HT-29 (cell line): ENCODE data around the gene PTPRE. TPM values are rescaled to one million over a fixed set of nuclear protein-coding genes. Genes with fewer than 3 reads are reported as not detected.

ENCODE experiments used
- DNase-seq: peaks from one replicate; pipeline ENCODE4 v3.0.0-alpha.2; 2015; ENCODE audit warnings: low spot score
- total RNA-seq: library from RNA; depleted of rRNA; stranded (reverse); fragments of >200 nt; shearing (Covaris generic); gene quantifications from 2 replicates; pipeline ENCODE4 v1.2.3, GENCODE V29; 2014

Gene PTPRE
- total RNA-seq, 1 experiment from 2014 or later = 3.4 TPM

DNA sequence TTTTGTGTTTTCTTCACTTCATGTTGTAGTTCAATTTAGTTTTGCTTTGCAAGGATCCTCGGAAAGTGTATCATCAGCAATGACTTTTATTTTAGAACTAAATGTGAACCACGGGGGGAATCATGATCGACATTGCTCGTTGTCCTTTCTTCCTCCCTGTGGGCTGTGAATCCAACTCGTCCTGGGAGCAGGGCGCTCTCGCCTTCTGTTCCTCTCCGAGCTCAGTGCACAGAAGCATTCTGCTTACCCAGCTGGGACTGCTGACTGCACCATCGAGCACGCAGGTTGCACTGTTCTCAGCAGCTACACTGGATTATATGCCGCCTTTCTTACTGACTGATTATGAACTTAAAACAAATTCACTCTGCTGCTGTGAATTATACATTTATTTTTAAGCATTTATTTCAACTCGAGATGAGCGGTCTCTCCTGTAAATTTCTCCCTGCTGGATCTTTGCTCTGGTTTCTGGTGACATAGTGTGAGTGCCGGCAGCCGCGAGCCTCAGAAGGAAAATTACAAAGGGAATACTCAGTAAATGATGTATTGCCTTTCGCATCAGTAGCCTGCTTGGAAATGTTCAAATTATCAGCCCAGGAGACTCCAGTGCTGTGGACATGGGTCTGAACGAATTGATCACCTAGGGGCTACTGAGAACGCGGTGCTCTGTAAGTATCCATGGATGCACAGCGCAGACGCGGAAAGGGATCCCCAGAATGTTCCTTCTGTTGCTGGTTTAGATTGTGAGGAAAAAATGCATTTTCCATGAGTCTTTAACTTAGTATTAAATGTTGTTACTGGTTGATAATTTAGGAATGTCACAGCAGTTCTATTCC lies 92.6 kb downstream of the PTPRE start:
- no peak for DNase-seq

DNA sequence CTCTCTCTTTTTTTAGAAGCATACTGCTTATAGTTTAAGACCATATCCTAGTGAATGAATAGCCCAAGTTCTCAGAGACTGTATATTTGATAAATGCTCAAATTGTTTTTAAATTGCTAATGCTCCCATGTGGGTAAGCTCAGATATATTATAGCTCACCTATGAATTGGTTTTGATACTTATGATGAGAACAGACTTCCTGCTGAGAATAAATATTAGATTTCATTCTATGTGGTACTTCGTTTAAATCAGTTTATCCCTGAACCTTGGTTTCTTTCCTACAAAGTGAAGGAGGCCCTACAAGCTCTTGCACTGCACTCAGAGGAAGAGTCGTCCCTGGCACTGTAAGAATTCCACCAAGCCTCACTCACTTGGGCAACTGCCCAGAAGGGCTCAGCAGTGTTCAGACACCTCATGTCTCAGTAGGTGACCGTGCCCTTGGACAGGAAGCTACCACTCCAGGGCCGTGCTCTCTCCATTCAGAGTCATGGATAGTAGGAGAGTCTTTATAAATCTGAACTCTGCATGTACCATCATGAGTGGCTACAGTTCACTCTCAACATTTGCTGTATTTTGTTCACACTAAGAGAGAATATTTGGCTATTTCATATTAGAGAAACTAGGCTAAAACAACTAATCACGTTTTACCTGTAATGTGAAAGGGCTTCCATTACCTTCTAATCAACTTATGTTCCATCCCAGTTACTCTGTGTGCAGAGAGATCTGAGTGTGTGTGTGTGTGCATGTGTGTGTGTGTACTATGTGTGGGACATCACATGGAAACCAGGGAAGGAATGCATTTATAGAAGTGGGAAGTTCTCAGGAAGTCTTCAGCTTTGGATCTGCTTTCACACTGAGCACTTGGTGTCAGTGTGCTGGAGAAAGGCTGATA lies 93.8 kb downstream of the PTPRE start:
- DNase-seq = no peak

DNA sequence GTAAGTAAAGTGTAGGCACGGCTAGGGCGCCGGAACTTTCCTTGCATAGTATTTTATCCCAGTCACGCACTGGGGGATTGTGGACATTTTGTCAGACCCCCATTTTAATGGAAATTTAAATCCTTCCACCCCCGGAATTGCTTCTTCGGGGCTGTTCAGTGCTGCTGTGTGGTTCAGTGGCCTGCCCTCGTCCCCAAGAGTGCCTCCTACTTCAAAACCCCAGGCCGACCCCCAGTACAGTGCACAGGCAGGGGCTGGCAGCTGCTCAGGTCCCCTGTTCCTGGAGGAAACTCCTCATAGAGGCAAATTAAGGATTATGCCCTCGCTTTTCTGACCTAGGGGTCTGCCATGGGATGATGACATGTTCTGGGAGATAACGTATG lies 94.5 kb downstream of the PTPRE start:
- no peak for DNase-seq

DNA sequence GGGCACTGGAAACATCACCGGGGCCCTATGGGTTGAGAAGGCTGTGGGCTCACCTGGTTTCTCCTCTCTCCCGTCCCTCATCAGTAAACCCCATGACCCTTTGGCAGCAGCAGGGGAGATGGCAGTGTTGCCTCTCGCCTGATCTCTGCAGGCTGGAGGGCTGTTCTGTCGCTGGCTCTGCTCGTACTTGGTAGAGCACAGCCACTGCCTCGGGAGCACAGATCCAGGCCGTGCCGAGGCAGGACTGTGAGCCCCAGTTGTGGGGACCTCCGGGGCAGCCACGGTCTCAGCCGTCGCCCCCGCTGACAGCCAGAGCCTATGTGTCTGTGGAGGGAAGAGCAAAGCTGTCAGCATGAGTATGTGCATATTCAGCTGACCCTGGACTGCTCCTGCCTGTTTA lies 94.9 kb downstream of the PTPRE start:
- no peak for DNase-seq

DNA sequence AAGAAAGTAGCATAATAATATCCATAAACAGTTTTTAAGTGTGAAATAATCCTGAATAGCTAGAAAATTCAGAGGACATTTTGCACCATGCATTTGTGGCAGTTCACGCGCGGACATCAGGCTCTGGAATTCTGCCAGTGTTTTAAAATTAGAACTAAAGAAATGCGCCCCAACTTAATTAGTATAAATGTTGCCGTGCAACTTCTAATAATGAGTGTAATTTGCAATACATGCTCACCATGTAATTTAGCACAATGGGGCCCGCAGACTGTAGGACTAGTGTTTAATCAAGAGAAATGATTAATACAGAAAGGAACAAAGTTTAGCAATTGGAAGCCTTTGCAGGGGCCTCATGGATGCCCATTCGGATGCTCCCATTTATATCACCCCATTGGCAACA lies 96.6 kb downstream of the PTPRE start:
- no peak for DNase-seq

DNA sequence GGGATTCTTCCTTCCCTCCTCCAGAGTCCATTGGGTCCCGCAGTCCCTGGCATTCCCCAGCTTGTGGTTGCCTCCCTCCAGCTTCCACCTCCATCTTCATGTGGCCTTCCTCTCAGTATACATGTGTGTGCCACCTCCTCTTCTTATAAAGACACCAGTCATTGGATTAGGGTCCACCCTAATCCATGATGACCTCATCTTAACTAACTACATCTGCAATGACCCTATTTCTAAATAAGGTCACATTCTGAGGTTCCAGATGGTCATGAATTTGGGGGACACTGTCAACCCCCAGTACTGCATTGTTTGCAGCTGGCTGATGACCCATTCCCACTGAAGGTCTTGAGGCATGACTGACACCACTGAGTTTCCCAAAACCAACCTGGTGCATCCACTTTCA lies 99.0 kb downstream of the PTPRE start:
- no peak for DNase-seq

DNA sequence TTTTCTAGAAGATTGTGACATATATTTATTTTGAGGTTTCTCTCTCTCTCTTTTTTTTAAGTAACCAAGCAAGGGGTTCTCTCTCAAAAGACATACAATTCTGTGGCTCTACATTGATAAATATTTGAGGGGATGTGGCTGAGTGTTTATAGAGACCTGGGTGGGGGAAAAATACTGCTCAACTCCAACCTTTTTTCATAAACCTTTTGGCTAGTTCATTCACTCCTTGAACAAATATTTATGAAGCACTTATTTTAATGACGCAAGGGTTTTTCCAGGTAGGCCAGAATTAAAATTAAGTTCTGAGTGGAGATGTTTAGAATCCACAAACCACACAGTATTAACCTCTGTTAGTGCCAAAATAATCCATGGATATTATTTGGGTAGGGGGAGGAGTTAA lies 100.2 kb downstream of the PTPRE start:
- no peak for DNase-seq

DNA sequence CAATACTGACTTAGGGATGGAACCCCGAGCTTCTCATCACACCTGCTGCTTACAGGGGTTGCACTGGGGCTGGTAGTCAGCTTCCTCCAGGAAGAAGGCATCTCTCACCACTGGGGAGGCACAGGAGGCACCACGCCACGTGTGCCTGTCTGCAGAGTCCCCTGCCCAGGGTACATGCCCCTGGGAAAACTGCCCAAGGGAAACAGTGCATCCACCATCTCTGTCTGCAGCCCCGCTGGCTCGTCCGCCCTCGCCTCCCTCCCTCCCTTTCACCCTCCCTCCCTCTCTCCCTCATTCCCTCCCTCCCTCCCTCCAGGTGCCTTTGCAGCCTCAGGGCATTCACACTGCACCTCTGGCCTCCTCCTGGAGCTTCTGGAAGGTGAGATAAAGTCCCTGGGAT lies 101.1 kb downstream of the PTPRE start:
- DNase-seq = no peak

DNA sequence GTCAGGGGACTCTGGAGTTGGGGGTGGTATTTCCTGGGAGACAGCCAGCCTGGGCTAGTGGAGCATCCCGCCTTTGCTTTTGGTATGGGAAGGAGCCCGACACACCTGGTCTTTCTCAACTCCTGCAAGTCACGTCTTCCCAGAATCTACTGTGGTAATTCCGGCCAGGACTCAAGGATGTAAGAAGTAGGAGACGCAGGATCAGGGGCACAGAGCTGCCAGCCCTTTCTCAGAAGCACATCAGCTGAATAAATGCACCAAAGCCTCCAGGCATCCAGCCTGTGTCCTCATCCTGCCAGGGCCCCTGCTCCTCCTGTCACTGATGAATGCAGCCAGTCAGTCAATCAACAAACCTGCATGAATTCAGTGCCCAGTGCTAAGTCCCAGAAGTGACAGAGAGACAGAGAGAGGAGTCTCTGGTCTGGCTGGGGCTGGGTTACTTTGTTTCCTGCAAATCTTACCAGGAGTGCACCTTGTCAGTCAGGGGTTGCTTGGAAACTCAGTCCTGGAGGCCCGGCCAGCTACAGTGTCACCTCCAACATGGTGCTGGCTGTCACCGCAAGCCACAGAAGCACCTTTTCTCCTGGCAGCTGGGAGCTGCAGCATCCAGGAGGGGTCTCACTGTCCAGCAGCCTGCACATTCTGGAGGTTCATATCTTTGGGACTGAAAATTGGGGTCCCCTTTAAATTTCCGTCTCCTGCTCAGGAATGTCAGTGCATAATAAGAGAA lies 101.8 kb downstream of the PTPRE start:
- no peak for DNase-seq

DNA sequence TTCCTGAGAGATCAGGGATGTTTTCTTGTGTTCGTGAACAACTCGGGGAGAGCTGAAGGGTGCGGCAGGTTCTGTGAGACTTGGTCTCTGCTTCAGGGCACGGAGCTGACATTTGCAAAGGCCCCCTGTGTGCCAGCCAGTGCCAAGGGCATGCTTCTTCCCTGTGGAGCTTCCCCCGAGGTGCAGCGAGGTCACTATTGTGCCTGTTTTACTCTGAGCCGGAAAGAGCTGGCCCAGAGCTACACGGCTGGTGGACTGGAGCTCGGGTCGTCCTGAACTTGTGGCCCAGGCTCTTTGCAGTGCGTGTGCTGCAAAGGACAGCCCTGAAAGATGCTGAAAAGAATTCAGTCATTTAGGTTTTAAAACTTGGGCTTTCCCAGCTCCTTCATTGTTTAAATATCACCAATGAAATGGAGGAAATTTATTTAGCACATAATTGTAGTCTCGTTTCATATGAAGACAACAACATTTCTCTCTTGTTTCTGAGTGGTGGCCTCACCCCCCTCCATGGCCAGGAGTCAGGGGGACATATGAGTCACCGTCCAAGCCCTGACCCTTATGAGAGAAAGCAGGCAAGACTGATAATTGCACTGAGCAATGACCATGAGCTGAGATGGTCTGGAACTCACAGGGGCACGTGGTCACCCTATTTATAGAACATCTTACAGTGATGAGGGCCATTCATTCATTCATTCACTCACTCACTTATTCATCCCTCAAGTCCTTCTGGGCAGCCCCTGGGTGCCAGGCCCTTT lies 102.6 kb downstream of the PTPRE start:
- DNase-seq = no peak

DNA sequence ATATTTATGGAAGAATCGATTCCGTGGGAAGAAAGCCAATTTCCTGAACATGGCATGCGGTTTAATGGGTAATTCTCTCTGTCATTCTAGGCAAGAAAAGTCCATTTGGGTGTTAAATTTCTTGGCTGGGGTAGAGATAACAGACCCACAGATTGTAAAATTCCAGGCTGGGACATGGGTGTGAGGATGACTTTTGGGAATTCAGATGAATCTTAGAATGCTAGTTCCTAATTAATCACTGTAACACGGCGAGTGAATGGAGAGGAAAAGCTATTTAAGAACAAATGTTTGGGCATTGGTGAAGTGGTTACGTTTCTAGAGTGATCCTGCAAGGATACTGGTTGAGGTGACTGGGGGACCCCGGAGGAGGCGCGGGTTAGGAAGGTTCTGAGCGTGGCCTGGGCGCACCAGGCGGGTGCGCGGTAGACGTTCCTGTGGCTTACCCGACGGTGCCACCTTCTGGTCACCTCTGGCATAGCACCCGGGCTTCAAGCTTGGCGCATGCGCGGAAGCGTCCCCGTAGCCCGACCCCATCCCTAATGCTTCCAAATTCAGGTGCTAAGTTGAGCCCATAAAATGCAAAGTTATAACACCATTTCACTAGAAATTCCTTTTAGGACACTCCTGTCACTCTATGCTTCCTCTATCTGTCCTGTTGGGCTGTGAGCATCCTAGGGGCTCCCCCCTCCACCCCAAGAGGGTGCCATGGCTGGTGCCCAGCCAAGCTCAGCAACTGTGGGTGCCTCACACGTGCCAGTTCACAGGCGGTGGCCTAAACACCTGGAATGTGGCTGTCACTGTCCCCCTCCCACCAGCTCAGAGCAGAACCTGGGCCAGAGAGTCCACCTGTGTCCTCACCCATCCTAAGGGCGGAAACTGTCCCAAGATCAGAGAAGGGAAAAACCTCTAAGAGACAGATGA lies 104.4 kb downstream of the PTPRE start:
- peak; percentile 81 for DNase-seq

DNA sequence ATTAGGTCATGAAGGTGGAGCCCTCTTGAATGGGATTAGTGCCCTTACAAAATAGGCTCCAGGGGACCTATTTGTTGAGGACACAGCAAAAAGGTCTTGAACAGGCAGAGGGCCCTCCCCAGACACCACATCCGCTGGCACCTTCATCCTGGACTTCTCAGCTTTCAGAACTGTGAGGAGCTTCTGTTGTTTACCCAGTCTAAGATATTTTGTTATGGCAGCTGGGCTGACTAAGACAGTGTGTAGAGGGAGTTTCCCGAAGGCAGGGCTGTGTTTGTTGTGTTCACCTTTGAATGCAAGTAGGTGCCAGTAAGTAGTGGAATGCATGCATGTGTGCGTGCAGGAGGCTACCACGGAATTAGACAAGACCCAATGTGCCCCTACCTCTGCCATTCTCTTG lies 106.7 kb downstream of the PTPRE start:
- no peak for DNase-seq

DNA sequence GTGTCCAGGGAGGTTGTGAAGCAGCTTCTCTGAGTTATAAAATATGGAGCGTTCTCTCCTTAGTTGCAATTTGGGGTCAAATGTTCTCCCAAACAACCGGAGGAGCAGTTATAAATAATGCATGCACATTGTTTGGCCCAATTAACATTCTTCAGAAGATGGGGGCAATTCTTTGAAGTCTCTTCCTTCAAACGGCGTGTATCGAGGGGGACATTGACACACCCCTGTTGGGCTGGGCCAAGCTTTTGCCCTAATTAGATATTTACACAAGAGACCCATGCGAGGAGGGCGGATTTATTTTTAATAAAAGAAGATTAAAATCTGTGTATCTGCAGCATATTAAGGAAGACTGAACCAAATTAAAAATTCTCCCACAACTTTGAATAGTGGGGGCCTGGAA lies 107.3 kb downstream of the PTPRE start:
- no peak for DNase-seq

DNA sequence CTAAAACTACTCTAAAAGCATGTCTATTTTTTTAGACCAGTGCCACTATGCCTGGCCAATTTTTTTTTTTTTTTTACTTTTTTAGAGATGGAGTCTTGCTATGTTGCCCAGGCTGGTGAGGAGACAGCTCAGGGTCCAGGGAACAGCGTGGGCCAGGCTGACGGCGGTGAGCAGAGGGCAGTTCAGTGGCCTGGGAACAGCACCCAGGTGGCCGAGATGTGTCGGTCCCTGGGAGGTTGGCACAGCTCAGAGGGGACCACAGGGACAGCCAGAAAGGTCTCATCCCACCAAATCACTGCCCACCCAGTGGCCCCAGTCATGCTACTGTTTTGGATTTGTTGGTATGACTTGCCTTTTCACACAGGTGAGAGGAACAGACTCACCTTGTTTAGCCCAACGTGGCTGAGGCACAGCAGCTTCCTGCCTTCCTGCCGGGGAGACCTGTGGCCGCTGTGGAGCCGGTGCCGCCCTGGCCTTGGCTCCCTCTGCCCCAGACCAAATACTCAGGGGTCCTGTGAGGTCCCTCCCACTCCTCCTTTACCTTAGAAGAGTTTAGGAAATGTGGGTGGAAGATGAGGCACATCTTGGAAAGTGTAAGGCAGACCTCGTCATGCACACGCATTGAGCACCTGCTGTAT lies 109.6 kb downstream of the PTPRE start:
- DNase-seq = no peak

DNA sequence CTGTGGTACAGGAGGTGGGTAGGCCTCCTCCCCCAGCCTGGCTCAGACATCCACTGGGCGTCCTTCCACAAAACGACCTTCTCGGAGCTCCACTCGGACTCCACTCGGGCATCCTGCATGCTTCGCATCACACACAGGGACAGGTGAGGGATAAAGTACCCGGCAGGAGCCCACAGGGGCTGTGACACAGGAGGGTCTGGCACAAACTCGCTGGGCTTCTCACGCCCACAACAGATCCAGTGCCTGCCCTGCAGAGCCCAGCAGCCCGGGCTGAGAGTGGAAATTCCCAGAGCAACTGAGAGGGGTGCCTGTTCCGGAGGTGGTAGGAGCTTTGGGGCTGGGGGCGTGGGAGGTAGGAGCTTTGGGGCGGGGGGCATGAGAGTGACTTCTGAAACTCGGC lies 110.9 kb downstream of the PTPRE start:
- no peak for DNase-seq

DNA sequence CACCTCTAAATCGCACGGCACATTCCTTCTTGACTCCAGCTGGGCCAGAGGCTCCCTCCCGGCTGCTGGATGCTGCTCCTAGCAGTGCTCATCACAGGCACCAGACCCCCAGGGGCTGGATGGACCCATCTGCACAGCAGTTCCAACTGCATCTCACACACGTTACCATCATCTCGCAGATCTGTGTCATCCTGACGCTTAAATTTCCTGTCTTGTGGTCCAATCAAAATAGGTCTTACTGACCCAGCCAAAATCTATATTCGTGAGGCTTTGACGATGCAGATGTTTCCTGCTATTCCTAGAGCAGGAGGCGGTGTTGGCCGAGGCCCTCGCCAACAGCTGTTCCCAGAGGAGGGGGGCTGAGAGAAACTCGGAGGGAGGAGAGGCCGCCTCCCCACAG lies 111.3 kb downstream of the PTPRE start:
- no peak for DNase-seq

DNA sequence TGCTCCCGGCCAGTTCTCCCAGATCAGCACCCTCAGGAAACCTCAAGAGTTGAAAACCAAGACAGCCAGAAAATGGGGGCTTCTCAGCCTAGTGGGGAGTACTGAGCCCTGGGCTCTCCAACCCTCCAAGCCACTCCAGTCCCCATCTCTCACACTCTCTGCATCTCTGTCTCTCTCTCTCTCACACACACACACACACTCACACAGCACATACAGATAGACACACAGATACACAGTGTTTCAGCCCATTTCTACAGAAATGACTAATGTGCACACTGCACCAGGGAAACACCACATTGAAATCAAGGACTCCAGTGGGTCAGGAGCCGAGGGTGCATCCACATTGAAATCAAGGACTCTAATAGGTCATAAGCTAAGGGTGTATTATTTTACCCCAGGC lies 111.8 kb downstream of the PTPRE start:
- no peak for DNase-seq

DNA sequence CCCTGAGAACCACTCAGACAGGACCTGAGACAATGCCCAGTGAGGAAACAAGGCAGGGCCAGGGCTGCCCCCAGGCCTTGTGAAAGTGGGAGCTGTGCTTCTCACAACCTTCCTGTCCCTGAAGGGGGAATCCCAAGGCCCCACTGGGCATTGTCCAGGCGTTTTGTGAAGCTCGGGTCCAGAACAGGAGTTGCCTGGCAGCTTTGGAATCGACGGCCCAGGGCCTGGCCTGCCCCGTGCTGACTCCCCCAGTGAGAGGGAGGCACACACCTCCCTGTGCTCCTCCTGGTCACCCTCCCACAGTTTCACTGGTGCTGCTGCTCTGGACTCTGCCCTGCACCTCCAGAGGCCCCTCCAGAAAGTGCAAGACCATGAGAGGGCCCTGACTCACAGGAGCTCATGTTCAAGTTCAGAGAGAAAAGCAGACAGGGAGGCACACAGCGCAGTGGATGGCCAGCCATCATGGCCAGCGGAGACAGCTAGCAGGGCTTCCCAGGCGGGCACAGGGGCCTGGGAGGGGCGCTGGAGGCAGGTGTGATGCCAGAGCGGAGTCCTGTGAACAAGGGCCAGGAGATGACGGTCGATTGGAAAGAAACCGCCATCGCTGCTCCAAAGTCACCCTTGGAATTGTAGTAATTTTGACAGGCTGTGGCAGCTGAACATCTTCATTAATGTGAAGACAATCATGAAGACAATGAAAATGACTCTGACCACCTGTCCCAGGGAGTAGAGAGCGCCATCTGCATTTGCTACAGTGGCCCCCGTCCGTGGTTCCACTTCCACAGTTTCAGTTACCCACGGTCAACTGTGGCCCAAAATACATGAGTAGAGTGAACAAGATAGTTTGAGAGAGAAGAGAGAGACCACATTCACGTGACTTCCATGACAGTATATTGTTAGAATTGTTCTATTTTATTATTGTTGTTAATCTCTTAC lies 115.6 kb downstream of the PTPRE start:
- no peak for DNase-seq

DNA sequence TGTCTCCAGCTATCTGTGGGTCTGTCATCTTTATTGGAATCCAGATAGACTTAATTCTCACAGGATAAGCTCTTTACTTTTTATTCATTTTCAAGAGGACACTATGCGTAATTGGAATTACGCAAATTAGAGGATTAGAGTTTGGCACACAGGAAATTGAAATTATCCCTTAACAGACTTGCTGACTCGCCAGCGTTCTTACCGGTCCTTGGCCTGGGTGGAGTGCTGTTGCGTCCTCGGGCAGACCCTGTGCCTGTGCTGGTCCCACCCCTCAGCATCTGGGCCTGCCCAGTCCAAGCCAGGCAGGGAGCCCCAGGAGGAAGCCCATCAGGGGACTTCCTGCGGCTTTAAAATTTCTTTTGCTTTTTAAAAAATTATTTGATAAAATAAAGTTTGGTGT lies 117.5 kb downstream of the PTPRE start:
- DNase-seq = no peak
